LNCAP (cell line): ENCODE data around the gene IGFL2.

Experiments
- CTCF ChIP-seq: fragments of 450-650 bp; IDR thresholded peaks from 2 replicates; pipeline ENCODE4 v1.5.1; 2017; ENCODE audit warnings: mild to moderate bottlenecking

The IGFL2 gene

GRCh38 chr19:46115396-46116106, 32.5 kb upstream of the IGFL2 start:
- TF ChIP-seq CTCF = no peak

- no peak for TF ChIP-seq CTCF
These were observed 31.9 kb upstream of the IGFL2 start for GRCh38 chr19:46116121-46116520.

- no peak for TF ChIP-seq CTCF
These were observed 29.9 kb upstream of the IGFL2 start for GRCh38 chr19:46118136-46118535.

GRCh38 chr19:46124638-46125115, 23.4 kb upstream of the IGFL2 start, which contains the start of gene IGFL3:
TSS of gene IGFL3 (minus strand) at chr19:46124688. CDS start at chr19:46124649, 39 bp downstream.
- TF ChIP-seq CTCF = no peak

- no peak for TF ChIP-seq CTCF
These were observed 22.6 kb upstream of the IGFL2 start for GRCh38 chr19:46125447-46125846.

- TF ChIP-seq CTCF = no peak
These were observed 21.9 kb upstream of the IGFL2 start for GRCh38 chr19:46126086-46126580.

- TF ChIP-seq CTCF = no peak
These were observed 16.4 kb upstream of the IGFL2 start for GRCh38 chr19:46131485-46132143.
